ENCODE data around the gene PARP8.

The PARP8 gene

DNA sequence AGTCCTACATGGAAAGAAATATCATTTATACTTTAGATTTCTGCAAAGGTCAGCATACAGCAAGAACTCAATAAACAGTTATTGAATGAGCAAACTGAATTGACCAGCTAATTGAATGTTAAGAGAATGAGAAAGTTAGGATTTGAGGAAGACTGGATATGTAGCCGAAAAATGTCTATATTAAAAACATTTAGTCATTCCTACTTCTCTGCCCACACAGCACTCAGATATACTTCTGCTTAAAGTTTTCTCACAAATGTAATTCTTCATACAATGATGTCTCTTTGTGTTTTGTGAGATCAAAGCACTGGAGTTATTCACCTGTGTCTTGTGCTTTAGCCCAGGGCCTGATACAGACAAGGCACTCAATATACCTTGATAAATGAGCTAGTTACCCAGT lies 188.6 kb downstream of the PARP8 start:
- DNase-seq, result no peak

GRCh38 chr5:50856401-50857119 lies 190.1 kb downstream of the PARP8 start:
- no peak for DNase-seq

DNA sequence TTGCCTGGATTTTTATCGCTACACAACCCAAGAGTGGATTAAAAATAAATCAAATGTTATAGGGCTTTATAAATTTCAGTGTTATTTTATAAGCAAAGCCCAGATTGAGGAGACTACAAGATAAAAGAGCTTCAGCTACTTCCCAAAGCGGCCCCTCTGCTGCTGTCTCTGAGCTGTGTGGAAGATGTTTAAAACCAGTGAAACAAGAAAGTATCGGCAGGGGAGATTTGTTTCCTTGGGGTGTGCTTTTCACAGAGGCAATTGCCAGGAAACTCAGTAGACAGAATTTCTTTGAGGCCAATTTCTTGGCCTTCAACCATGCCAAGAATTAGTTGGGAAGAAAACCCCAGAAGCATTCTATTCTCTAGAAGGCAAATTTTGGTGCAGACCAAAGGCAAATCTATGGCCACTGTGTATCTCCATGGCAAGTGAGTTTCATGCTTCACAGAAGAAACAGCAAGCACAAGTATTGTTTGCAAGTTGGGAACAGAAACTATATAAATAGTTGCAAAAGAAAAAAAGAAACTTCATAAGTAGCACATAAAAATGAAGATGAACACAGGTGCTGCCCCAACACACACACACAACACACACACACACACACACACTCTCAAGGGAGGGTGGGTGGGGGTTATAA lies 197.2 kb downstream of the PARP8 start:
- DNase-seq, result no peak

- DNase-seq, result no peak
These were observed 198.0 kb downstream of the PARP8 start for GRCh38 chr5:50864466-50864865.

DNA sequence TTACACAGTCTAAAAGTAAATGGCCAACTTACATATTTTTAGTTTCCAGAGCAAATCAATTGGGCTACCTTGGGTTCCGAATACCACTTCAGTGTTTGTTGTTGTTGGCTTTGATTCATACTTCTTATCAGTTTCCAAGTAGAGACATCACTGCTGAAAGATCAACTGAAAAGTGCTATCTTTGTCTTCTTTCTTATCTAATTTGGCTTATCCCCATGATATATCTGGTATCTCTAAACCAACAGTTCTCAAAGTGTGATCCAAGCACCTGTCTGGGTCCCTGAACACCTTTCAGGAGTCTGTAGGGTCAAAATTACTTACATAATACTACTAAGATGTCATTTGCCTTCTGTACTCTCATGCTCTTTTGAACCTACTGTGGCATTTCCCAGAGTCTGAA lies 200.0 kb downstream of the PARP8 start:
- no peak for DNase-seq

GRCh38 chr5:50867140-50867539 lies 200.7 kb downstream of the PARP8 start:
- DNase-seq, result no peak

GRCh38 chr5:50873595-50874277 lies 207.3 kb downstream of the PARP8 start:
- DNase-seq, result no peak

- no peak for DNase-seq
These were observed 208.0 kb downstream of the PARP8 start for GRCh38 chr5:50874306-50875001.

DNA sequence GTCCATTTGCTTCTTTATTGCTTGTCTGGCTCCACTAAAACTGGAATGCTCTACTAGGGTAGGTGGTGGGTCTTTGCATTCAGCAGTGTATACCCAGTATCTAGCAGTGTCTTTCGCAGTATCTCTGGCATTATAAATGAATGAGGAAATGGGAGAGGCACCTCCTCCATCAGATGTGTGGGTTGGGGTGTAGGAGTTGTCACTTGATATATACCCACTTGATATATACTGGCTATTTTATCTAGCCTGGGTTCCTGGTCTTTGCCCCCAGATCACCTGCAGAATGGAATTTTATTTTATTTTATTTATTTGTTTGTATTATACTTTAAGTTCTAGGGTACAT lies 208.5 kb downstream of the PARP8 start:
- DNase-seq, result no peak

DNA sequence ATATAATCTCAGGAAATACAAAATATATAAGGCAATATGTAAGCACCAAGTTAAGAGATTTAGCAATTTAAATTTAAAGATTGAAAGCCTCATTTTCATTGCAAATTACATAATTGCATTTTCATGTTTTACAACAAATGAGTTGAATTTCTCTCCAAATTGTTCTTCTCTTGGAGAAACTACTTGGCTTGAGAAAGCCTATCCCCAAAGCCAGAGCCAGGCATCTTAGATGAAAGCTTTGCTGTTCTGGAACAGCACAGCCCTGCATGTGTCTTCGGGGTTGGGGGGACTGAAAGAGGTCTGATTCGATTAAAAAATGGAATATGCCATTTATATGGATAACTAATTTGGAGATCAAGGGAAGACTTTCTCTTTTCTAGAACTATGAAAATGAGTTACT lies 212.0 kb downstream of the PARP8 start:
- no peak for DNase-seq

GRCh38 chr5:50881407-50881806 lies 215.0 kb downstream of the PARP8 start:
- no peak for DNase-seq

DNA sequence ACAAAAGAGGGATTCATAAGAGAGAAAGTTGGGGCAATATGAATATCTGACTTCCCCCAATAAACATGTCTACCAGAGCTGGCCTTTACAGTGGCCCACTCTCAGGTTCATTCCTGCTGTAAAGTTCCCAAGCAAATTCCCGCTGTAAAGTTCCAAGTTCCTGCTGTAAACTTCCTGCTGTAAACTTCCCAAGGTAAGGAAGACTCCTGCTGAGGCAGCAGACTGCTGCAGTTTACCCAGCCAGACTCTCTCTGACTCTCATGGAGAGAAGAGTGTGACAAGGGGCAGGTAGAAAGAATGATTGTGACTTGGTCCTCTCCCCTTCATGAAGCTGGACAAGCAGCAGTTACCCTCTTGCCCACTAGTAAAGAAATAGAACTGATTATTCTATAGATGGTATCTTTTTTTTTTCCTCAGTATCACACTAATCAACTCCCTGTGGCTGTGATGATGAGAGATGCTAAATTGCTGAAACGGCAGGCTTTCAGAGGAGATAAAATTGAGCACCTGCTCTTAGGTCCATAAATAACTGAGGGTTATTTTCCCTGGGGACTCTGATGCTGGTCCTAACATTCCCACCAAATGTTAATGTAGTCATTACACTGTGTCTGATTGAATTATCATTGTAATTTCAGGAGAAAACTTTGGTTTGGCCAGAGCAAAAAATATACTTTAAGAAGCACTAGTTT lies 220.4 kb downstream of the PARP8 start:
- DNase-seq, result no peak

DNA sequence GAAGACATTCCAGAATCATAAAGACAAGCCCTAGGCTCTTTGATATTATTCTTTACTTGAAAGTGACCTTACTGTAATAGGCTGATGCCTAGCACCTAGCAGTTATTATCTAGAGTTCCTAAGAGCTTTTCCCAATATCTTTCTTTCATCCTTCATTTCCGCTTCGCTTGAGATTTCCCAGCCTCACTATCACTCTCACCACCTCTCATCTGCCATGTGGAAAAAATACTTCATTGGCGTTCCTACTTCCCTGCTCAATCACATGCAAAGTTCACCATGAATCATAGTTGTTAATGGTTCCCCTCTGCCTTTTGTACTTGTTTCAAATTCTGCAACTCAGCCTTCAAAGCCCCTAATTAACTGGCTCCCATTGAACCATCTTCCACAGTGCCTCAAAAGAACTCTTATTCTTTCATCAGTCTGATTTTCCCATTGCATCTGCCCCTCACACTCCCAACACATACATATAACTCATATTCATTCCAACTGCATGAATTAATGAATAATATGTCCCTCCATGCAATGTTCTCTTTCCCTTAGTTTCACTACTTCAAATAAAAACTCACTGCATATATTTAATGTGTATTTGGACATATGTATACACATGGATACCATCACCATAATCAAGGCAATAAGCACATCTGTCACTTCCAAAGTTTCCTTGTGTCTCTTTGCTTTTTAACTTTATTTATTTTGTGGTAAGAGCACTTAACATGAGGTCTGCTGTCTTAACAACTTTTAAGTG lies 221.6 kb downstream of the PARP8 start:
- DNase-seq, result no peak

DNA sequence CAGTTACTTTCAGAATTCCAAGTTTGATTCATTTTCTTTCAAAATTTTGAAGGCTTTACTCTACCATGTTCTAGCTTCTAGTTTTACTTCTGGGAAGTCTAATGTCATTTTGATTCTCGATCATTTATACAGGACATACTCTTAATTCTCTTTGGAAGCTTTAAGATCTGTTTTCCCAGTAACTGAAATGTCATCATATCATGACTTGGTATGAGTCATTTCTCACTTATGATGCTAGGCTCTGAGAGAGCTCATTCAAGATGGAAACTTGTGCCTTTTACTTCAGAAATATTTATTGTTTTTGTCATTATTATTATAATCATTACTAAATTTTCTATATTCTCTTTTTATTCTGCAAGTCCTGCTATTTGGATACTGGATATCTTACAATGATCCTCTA lies 222.3 kb downstream of the PARP8 start:
- no peak for DNase-seq

GRCh38 chr5:50889790-50890189 lies 223.4 kb downstream of the PARP8 start:
- no peak for DNase-seq
